GM18870 (cell line): ENCODE results near the gene RET.

Experiments used
- ATAC-seq: cut with Tn5 transposase; IDR thresholded peaks from one replicate; pipeline ENCODE4 v1.9.1; 2021; ENCODE audit warnings: moderate library complexity; ENCODE audit not compliant: unreplicated experiment

The RET gene

DNA sequence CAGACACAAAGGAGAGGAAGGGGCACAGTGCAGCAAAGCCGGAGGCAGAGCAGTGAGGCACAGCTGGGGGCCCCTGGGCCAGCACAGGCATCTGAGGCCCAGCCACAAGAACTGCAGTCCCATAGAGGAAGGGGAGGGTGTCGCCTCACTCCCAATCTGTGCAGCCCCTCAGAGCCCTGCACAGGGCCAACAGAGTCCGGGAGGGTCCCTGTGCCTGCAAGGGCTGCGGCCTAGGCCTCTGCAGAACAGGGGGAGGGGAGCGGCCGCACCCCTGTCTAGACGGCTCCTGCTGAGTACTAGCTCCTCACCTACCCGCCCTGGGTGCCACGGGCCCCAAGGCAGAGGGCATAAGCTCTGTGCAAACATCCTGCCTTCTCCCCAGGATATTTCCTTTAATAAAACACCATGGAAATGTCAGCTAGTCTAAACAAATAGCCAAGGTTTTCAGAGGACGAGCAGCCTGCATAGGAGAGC, 32.4 kb upstream of the RET start:
- ATAC-seq = no peak

GRCh38 chr10:43044961-43045621, 31.8 kb upstream of the RET start:
- no peak for ATAC-seq

DNA sequence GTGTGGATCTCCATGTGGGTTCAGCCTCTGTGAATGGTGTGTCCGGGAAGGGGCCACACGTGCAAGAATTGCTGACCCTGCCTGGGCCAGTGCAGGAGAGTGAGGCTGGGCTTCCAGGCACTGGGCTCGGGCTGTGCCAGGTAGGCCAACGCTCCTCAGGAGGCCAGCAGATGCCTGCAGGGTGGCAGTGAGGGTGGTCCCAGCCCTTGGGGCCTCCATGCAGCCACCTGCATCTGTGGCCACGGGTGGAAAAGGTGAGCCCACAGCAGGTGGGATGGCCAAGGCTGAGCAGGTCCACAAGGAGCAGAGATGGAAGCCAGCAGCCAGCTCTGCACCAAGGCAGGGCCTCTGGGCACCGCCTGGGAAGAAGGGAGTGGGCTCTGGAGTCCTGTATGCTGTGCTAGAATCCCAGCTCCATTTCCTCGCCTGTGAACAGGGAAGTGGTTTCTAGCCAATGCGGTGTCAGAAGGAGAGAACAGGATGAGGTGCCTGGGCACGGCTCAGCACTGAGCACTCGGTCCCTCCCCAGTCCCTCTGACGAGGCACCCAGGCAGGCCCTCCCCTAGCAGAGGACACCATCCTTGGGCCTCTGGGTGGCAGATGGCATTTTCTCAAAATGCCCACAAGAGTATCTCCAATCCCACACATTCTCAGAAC, 31.1 kb upstream of the RET start:
- no peak for ATAC-seq

GRCh38 chr10:43046288-43046991, 30.4 kb upstream of the RET start:
- no peak for ATAC-seq

DNA sequence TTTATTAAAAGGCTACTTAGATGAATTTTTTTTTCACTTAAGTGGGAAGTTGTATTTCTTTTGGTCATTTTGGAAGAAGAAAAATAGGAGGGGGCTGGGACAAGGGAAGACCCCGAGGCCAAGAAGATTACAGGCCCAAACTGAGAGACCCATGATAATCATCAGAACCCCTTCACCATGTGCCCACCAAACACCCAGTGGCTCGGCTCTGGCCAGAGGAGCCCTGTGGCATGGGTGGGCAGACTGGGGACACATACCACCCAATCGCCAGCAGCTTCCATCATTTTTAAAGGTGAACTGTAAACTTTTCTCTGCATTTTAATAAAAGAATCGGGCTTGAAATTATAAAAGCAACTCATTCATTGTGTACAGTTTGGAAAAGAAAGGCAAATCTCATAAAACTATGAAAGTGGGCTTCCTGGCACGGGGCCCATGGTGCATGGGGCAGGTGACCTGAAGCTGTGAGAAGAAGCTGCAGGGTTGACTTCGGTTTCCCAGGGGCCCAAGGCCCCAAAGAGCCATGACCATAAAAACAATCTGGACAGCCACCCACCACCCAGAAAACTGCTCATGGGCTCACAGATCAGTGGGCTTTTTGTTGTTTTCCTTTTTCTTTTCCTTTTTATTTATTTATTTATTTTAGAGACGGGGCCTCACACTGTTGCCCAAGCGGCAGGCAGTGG, 29.4 kb upstream of the RET start:
- ATAC-seq = no peak

- ATAC-seq = no peak
Observed at GRCh38 chr10:43048301-43049051, 28.4 kb upstream of the RET start.

- ATAC-seq = no peak
Observed at GRCh38 chr10:43049081-43049551, 27.8 kb upstream of the RET start.

- no peak for ATAC-seq
Observed at GRCh38 chr10:43050011-43050410, 26.9 kb upstream of the RET start.

- ATAC-seq = no peak
Observed at GRCh38 chr10:43053825-43054224, 23.0 kb upstream of the RET start.

DNA sequence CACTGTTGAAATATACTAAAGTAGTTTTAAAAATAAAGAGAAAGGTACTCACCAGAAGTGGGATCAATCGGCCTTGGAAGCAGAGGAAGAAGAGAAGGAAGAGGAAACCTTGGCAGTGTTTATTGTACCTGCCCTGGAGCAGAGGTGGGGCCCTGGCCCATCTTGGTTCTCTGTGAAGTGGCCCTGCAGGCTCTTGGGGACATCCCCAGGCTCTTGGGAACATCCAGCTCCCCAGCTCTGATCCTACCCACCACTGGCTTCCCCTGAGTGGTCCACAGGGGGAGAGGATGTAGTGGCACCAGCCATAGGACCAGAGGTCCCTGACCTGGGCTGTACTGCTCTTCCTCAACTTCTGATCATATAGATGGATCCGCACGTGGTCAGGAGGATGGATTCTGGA, 22.3 kb upstream of the RET start:
- ATAC-seq = no peak

DNA sequence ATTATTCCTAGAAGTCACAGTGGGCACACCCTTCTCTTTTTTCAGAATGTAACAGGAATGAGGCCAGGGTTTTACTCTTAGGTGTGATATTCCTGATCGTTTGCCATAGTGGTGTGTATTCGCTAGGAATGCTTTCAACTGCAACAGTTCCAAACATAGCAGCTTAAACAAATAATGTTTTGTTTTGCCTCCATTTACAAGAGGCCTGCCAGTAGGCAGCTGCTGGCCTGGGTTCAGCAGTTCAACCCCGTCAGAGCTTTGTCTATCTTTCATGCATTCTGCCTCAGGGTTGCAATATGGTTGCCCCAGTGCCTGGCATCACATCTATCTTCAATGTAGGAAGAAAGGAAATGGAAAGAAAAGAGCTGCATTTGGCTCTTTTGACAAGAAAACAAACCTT, 21.7 kb upstream of the RET start:
- no peak for ATAC-seq

DNA sequence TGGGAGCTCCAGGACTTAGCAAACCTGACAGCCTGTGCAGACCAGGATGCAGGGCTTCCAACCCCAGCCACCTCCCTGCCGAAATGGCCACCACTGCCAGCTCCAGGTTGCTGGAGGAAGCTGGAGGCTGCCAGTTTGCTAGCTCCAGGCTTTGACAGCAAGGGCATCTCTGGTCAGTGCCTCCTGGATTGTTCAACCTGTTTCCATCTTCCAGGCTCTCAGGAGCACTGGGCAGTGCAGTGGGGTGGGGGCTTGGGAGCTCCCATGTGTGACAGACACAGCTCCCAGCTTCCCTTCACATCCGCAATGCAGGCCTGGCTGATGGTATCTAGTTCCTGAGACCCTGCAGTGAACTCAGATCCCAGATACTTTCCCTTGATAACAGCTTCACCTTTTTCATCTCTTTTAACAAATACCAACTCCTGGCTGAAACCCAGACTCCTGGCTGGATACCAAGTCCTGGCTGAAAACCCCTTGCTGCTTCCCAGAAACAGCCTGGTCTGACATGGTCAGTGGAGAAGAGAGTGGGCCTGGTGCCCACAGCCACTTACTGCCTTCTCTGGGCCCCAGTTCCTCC, 20.8 kb upstream of the RET start:
- ATAC-seq = no peak

DNA sequence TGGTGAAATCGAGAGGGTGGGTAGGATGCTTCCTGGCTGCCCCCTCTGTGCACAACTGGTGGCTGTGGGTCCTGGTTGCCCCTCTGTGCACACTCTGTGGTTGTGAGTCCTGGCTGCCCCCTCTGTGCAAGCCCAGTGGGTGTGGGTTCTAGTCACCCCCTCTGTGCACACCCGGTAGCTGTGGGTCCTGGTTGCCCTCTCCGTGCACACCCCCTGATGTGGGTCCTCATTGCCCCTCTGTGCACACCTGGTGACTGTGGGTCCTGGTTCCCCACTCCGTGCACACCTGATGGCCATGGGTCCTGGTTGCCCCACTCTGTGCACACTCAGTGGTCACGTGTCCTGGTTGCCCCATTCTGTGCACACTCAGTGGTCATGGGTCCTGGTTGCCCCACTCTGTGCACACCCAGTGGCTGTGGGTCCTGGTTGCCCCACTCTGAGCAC, 20.3 kb upstream of the RET start:
- ATAC-seq = no peak

GRCh38 chr10:43057231-43057711, 19.6 kb upstream of the RET start:
- ATAC-seq = no peak

GRCh38 chr10:43057831-43058340, 19.0 kb upstream of the RET start:
- no peak for ATAC-seq

DNA sequence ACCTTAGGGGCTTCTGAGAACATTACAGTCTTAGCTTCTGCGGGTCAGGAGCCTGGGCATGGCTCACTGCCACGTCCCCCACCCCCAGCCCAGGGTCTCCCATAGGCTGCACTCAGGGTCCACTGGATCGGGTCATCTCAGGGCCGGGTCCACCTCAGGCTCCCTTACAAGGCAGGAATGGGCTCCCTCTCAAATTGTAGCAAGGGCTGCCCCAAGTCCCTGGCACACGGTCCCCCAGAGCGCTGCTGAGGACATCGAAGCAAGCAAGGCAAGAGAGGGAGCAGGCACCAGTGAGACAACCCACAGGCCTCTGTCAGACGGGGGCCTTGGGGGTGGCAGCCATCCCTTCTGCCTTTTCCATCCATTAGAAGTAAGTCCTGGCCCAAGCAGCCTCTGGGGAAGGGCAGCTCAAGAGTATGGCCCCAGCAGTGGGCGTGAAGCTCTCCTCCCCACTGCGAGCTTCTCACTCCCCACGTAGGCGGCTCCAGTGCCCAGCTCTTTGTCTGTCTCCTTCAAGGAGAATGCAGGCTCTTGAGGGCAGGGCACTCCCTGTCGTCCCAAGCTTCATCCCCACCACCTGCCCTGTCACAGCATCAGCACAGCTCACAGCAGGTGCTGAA, 18.0 kb upstream of the RET start:
- ATAC-seq = no peak

DNA sequence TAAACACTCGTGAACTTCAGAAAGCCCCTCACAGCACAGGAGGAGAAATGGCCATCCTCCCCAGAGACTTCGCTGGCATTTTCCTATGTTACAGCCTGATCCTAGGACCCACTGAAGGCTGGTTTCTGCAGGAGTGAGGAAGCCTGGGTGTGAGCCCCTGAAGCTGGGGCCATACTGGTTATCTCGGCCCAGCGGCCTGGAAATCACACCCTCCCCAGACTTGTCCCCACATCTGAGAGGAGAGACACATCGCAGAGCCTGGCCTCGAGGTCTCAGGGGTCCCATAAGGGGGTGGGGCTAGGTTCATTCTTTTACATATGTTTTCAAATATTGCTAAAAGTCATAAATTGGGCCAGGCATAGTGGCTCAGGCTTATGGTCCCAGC, 17.5 kb upstream of the RET start:
- ATAC-seq = no peak

DNA sequence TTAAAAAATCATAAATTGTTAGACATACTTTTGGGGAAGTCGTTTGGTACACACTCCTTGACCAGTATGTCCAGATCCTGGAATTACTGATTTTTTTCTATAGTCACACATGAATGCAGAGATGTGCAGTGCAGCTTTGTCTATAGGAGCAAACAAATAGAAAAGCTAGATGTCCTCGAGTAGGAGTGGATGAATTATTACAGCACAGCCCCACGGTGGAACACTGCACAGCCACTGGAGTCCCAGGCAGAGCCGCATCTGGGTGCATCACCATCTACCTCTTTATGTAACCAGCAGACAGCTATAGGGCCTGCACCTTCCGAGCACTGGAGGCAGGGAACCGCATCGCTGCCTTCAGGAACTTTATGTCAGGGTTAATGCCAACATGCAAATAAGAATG, 17.0 kb upstream of the RET start:
- ATAC-seq = no peak

- ATAC-seq = no peak
Observed at GRCh38 chr10:43060291-43060690, 16.6 kb upstream of the RET start.

DNA sequence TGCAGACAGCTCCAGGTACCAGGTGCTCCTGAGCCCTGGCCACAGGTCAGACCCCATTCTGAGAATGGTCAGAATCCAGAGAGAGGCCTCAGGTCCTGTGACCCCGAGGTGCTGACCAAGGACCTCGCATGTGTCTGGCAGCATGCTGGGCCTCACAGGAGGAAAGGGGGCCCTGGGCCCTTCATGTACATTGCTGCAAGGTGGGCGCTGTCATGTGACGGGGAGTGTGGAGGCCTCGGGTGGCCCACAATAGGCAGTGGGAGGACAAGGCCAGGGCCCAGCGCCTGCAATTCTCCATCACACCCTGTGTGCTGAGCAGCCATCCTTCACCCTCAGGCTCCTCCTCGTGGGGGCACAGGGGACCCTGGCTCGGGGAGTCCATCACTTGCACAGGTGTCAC, 15.5 kb upstream of the RET start:
- no peak for ATAC-seq
